Neural crest cell (in vitro differentiated cells): ENCODE results near the gene SLC2A9. TPM values are rescaled to one million over a fixed set of nuclear protein-coding genes. Genes with fewer than 3 reads are reported as not detected.

ENCODE experiments used
- DNase-seq: peaks from one replicate; pipeline ENCODE4 v3.0.0; 2021; ENCODE audit warnings: low read depth, mixed read lengths, low spot score
- H3K27ac Mint-ChIP-seq: one replicate; pipeline ENCODE4 v1.8.0; 2021; ENCODE audit warnings: mild to moderate bottlenecking, mixed read lengths; ENCODE audit not compliant: unreplicated experiment
- H3K27me3 Mint-ChIP-seq: 2 replicates; pipeline ENCODE4 v1.8.0; 2021; ENCODE audit warnings: low read depth, mild to moderate bottlenecking, mixed read lengths
- H3K36me3 Mint-ChIP-seq: 2 replicates; pipeline ENCODE4 v1.8.0; 2021; ENCODE audit warnings: low read depth, mild to moderate bottlenecking, mixed read lengths
- H3K4me1 Mint-ChIP-seq: 2 replicates; pipeline ENCODE4 v1.8.0; 2021; ENCODE audit warnings: mixed read lengths
- H3K4me3 Mint-ChIP-seq: one replicate; pipeline ENCODE4 v1.8.0; 2021; ENCODE audit warnings: mild to moderate bottlenecking, mixed read lengths
- H3K9me3 Mint-ChIP-seq: 2 replicates; pipeline ENCODE4 v1.8.0; 2021; ENCODE audit warnings: mixed read lengths
- CTCF ChIP-seq: fragments of 200-600 bp; sonication (generic); conservative IDR thresholded peaks from 2 replicates; pipeline ENCODE4 v1.5.0; 2021; ENCODE audit warnings: antibody characterized with exemption, mild to moderate bottlenecking
- total RNA-seq: library from RNA; stranded (reverse); gene quantifications from 2 replicates; pipeline ENCODE4 v1.2.1, GENCODE V29; 2021

Gene SLC2A9
- total RNA-seq, 1 donor from 2014 or later = 0.26 TPM

- Mint-ChIP-seq H3K4me1 (no peaks in the 10 kb centered on the region), H3K27me3 (peaks cover 46% of the 10 kb centered on the region), H3K9me3 (peaks cover 17% of the 10 kb centered on the region), H3K27ac (no peak overlapping the region), H3K36me3 (peaks cover 4% of the 10 kb centered on the region), H3K4me3 (no peak overlapping the region)
- no peak for TF ChIP-seq CTCF
- no peak for DNase-seq
Observed at GRCh38 chr4:9976781-9977180, 44.5 kb downstream of the SLC2A9 start.

- Mint-ChIP-seq H3K36me3 (peaks cover 4% of the 10 kb centered on the region), H3K9me3 (peaks cover 17% of the 10 kb centered on the region), H3K4me3 (no peak overlapping the region), H3K27ac (no peak overlapping the region), H3K27me3 (peaks cover 46% of the 10 kb centered on the region), H3K4me1 (no peaks in the 10 kb centered on the region)
- no peak for DNase-seq
- no peak for TF ChIP-seq CTCF
Observed at GRCh38 chr4:9976293-9976692, 45.0 kb downstream of the SLC2A9 start.

- Mint-ChIP-seq H3K27ac (no peak overlapping the region), H3K4me1 (no peaks in the 10 kb centered on the region), H3K4me3 (no peak overlapping the region), H3K27me3 (peaks cover 27% of the 10 kb centered on the region), H3K9me3 (peaks cover 11% of the 10 kb centered on the region), H3K36me3 (no peaks in the 10 kb centered on the region)
- DNase-seq = no peak
- TF ChIP-seq CTCF = no peak
Observed at GRCh38 chr4:9971711-9972110, 49.6 kb downstream of the SLC2A9 start.

- H3K9me3 Mint-ChIP-seq = peaks cover 11% of the 10 kb centered on the region
- H3K4me1 Mint-ChIP-seq = no peaks in the 10 kb centered on the region
- no peaks in the 10 kb centered on the region for H3K36me3 Mint-ChIP-seq
- H3K4me3 Mint-ChIP-seq = no peak overlapping the region
- DNase-seq = no peak
- H3K27ac Mint-ChIP-seq = no peak overlapping the region
- peaks cover 23% of the 10 kb centered on the region for H3K27me3 Mint-ChIP-seq
- no peak for TF ChIP-seq CTCF
Observed at GRCh38 chr4:9970399-9971011, 50.8 kb downstream of the SLC2A9 start.

- peaks cover 4% of the 10 kb centered on the region for H3K9me3 Mint-ChIP-seq
- no peak overlapping the region for H3K27ac Mint-ChIP-seq
- H3K36me3 Mint-ChIP-seq = no peaks in the 10 kb centered on the region
- DNase-seq = no peak
- no peaks in the 10 kb centered on the region for H3K4me1 Mint-ChIP-seq
- TF ChIP-seq CTCF = no peak
- H3K4me3 Mint-ChIP-seq = no peak overlapping the region
- H3K27me3 Mint-ChIP-seq = peaks cover 16% of the 10 kb centered on the region
Observed at GRCh38 chr4:9969526-9970398, 51.5 kb downstream of the SLC2A9 start.
